ENCODE measurements around the gene DNAH3.
"Not testable (repeated sequence)": the region's sequence is repeated elsewhere in the genome, so short reads cannot be mapped to it uniquely, and the experiment has no call there.

Gene DNAH3

DNA sequence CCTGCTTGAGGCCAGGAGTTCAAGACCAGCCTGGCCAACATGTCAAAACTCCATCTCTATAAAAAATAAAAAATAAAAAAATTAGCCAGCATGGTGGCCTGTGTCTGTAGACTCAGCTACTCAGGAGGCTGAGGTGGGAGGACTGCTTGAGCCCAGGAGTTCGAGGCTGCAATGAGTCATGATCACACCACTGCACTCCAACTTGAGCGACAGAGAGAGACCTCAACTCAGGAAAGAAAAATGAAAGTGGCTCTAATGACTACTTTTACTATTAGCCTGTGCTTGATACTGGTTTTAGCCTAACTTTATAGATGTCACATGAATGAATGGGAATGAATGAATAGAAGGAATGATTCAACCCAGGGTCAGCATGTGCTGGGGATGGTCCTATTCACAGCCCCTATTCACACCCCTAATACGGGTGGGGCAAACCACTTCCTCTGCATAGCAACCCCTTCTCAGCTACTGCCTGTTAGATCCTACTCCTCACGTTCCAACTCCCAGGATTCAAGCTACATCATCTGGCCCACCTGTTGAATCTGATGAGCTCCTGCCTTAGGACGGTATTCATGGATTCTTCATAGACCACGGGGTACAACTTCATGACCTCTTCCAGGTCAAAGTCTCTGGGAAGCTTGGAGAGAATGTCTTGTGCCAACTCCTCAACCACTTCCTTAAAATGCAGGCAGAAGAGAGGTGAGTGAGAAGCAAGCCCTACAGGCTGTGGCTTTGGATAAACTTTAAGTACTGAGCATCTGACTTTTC, 209.6 kb downstream of the DNAH3 start:
- DNase-seq (ENCODE audit: low spot score): no peak

DNA sequence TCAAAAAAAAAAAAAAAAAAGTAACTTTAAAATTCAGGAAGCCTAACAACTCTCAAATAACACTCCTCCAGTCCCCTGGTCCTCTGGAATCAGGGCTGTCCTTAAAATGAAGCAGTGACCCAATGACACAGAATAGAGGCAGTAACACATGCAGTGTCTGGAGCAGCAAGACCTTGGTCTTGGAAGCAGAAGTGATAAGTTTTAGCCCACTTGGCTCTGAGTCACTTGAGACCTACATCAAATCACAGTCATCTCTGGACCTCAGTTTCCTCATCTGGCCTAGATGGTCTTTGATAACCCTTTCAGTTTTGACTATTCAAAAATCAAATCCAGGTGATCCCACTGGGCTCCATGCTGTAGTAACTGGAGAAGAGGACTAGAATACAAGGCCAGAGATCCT, 211.0 kb downstream of the DNAH3 start:
- DNase-seq (ENCODE audit: low spot score): no peak

DNA sequence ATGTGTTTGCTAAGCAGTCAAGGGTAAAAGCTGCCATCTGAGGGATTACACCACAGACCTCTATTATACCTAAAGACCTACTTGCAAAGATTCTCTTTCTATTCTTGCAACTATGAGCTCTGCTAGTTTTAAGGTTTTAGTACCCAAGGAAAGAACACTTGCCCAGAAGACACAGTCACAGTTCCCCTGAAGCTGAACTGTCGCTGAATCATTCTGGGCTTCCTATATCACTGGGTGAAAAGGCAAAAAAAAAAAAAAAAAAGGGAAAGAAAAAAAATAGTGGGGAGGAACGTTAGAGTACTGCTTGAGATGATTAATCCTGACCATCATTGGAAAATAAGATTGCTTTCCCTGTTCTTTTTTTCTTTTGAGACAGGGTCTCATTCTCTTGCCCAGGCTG, 212.2 kb downstream of the DNAH3 start:
- no peak for DNase-seq (ENCODE audit: low spot score)

DNA sequence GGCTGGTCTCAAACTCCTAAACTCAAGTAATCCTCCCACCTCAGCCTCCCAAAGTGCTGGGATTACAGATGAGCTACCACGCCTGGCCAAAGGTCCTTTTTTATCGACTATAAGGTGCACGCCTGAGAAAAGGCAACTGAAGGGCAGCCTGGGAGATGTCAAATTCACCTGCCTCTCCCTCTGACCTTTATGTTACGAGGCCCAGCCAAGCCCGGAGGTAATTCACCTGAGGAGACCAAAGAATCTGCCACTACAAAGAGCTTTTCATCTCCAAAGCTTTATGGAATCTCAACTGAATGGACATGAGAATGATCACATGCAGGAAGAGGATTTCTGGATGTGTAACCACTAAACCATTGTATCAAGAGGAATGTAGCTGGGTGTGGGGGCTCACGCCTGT, 212.9 kb downstream of the DNAH3 start:
- DNase-seq (ENCODE audit: low spot score): no peak

DNA sequence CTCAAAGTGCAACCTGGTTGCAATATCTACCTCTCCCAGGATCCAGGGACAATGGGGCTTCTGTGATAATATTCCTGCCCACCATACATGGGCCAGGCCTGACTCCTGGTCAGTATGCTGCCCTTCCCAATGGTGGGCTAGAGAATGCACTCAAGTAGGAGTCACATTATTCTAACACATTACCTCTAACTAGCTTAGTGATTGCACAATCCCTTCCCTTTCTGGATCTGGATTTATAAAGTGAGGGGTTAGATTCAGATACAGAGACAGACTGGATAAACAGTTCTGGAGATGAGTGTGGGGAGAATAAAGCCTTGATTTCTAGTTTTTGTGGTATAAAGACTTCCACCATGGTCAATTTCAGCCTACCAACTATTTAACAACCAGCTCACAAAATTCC, 217.1 kb downstream of the DNAH3 start:
- no peak for DNase-seq (ENCODE audit: low spot score)

DNA sequence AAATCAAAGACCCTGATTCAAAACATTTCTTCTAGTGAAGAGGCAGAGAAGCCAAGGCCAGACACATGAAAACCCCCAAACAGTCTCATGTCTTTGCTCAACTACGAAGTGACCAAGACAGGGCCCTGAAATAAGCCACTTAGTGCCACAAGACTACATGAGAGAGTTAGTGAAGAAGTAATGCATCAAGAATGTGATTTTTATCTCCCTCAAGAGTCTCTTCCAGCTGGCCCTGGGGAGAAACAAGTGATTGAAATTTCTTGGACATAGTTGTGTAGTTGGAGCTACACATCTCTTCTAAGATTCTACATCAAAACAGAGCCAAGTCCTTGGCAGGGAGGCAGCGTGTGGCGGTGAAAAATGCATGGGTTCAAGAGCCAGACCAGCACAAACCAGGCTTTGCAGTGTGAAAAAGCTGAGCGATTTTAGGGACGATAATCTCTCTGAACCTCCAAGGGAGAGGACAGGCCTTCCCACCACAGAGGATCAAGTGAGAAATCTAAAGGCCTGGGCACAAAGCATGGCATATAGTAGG, 219.5 kb downstream of the DNAH3 start:
- DNase-seq (ENCODE audit: low spot score): no peak

DNA sequence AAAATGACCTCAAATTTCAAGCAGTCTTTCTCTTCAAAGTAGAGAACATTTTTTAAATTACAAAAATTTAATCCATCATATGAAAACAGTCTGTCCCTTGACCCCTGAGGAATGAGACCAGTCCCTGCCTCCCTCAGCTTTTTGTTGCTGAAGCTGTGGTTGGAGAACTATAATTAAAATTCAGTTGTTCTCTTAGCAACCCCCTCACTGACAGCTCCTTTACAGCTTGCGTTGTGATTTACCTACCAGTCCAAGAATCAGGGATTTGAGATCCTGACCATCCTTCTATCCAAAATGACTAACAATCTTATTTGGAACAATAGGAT, 220.3 kb downstream of the DNAH3 start:
- no peak for DNase-seq (ENCODE audit: low spot score)

DNA sequence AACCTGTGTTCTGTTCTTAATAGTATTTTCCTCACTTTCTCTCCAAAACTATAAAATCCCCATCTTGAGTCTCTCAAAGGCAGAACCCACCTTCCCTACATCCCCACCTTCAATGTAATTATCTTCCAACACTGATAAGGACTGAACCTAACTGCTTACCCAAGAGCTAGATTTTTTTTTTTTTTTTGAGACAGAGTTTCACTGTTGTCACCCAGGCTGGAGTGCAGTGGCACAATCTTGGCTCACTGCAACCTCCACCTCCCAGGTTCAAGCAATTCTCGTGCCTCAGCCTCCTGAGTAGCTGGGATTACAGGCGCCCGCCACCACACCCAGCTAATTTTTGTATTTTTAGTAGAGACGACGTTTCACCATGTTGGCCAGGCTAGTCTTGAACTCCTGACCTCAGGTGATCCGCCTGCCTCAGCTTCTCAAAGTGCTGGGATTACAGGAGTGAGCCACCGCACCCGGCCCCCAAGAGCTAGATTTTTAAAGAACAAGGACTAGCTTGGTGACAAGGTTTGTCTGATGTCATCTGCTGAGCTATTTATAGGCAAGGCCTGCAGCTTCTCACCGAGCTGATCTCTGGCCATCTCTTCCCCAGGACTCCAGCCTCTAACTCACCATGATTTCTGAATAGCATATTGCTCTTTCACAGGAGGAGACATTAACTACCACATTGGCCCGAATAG, 220.8 kb downstream of the DNAH3 start:
- DNase-seq (ENCODE audit: low spot score): not testable (repeated sequence)

DNA sequence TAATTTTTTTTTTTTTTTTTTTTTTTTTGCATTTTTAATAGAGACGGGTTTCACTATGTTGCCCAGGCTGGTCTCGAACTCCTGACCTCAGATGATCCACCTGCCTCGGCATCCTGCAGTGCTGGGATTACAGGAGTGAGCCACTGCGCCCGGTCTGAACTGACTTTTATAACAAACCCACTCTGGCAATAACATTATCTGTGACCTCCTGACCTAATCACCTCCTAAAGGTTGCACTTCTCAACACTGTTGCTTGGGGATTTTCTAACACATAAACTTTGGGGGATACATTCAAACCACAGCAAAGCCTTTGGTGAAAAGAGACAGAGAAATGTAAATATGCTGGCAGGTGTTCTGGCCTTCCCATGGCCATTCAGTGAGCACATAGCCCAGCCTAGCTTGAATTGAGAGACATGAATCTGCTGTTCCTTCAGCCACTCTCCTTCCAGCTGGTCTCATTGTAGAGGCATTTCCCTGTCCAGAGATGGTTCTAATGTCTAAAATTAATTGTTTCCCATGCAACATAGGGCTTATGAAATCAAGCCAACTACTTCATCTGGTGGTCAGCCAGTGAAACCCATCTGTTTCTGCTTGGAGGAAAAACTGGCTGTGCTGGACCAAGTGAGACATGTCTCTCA, 221.8 kb downstream of the DNAH3 start:
- no peak for DNase-seq (ENCODE audit: low spot score)

DNA sequence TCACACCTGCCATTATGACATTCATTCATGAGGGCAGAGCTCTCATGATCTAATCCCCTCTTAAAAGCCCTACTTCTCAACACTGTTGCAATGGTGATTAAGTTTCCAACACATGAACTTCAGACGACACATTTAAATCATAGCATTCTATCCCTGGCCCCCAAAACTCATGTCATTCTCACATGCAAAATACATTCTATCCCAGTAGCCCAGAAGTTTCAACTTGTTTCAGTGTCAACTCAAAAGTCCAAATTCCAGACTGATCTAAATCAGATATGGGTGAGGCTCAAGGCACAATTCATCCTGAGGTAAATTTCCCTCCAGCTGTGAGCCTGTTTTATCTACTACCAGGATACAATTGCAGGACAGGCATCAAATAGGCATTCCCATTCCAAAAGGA, 224.9 kb downstream of the DNAH3 start:
- DNase-seq (ENCODE audit: low spot score): no peak

DNA sequence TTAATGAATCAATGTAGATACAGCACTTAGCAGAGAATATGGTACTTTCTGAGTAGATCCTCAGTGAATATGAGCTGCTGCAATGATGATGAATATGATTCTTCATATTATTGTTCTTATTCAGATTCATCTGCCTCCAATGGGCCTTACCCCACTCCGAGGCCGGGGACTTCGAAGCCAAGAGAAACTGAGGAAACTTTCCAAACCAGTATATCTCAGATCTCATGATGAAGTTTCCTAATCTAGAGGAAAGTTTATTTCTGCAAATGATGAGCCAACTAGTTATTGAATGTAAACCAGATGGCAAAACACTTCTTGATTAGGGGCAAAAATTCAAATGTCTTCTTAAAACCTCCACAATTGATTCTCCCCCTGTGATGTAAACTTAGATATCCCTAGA, 226.8 kb downstream of the DNAH3 start:
- DNase-seq (ENCODE audit: low spot score): no peak

DNA sequence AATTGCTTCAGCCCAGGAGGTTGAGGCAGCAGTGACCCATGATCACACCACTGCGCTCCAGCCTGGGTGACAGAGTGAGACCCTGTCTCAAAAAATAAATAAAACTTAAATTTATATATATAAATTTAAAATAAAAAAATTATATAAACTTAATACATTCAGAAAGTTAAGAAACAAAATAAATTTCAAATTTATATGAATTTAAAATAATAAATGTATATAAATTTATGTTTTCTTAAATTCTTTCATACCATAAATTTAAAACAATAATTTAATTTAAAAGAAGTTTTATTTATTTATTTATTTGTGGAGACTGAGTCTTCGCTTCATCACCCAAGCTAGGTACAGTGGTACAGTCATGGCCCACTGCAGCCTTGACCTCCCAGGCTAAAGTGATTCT, 229.8 kb downstream of the DNAH3 start:
- no peak for DNase-seq (ENCODE audit: low spot score)

DNA sequence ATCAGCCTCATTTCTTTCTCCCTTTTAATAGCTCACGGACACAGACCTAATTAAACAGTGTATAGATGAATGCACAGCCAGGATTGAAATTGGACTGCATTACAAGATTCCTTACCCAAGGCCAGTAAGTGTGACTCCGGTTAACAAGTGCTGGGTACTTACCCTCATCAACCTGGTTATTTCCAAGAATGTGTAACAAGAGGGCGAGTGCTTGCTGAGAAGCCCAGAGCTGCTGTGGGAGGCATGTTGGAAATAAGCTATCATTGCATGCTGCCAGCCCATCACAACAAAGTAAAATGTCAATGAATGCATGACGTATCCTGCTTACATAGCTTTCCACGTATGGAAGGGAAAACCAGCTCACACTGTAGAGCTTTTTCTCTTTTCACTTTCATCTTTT, 230.6 kb downstream of the DNAH3 start:
- DNase-seq (ENCODE audit: low spot score): no peak

DNA sequence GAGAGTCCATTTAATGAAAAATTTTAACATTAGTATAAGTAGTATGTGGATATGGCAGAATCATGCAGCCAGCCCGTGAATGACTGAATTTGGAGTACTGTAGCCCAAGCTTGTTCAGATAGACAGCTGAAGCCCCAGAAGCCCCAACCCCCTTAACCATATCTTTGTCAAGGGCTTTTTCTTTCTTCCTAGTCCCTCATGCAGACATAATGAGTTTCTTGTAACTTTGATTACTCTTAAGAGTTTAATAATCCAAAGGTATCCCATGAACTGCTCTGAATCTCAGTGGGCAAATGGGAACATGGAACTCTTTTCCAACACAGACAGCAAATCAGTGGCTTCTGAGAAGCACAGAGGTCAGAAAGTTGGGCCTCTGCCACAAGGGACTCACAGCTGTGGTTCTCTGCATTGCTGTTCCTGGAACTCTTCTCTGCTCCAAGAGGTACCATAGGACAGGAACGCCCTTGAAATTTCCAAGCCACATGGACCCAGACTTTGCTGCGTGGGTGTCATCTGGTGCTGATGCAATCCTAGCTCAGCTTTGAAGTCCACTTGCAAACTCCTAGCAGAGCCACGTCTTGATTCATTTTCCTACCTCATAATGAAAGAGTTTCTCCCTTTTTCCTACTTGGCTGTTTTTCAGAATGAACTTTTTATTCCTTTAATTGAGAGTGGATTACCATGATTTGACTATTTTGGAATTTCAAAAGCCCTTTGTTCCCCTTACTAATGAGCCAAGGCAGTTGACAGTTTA, 232.0 kb downstream of the DNAH3 start:
- DNase-seq (ENCODE audit: low spot score): no peak

DNA sequence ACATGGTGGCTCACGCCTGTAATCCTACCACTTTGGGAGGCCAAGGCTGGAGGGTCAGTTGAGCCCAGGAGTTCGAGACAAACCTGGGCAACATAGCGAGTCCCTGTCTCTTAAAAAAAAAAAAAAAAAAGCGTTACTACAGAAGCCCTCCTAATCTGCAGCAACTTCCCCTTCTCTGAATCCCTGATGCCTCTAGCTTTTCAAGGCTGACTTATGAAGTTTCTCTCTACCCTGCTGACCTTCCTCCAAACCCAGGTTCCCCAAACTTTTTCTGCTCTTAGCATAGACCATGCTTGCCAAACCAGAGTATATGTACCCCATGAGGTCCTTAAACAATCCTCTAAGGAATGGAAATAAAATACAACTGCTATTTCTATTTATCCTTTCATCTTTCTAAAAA, 233.7 kb downstream of the DNAH3 start:
- DNase-seq (ENCODE audit: low spot score): no peak

DNA sequence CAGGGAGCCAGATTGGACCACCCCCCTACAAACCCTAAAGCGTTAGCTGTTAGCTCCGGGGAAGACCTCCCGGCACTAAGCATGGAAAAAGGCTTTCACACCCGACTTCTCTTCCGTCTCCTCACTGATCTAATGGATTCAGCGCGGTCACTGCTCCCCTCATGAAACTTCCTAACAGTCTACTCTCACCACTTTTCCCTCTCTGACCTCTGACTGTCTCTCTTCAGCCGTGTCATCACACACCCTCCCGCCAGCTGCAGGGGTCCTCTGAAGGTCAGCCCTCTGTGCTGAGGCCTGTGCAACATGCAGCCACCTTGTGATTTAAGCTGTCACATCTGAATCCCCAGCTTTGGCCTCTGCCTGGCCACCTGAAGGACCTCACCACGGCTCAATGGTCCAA, 234.4 kb downstream of the DNAH3 start:
- no peak for DNase-seq (ENCODE audit: low spot score)

DNA sequence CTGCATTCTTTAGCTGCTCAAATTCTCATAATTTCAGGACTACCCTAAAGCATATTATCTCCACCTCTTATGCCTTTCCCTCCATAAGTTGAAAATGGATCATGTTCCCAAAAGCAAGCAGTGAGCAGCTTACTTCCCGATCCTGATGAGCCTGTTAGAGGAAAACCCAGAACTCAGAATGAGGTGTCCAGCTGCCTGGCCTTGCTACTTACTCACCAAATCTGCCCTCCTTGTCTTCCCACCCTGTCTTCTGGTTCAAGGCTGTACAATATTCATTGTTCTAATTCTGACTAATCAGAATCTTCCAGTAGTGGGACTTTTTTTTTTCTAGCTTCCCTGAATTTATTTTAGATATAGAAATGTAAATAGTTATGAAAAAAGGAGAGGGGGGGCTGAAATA, 239.3 kb downstream of the DNAH3 start:
- DNase-seq (ENCODE audit: low spot score): no peak

DNA sequence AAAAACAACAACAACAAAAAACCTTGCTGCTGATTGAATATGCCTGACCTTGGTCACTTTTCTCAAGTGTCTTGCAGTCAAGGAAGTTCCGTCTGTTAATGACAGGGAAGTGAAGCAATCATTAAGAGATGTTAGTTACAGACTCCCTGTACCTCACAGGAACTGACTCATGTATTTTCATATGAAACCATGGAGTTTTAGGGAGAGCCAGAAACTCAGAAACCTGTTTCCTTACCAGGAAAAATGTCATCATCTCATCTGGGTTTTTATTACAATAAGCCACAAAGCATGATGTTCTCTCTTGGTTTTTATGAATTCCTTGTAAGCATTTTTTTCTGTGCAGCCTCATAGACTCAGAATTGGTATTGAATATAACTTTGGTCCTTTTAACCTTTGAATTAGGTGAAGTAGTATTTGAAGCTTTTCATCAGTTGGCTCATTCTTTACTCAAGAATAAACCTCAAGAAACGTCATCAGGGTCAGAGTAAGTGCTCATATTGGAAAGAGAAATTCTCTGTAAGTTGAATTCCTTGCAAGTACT, 239.8 kb downstream of the DNAH3 start:
- DNase-seq (ENCODE audit: low spot score): no peak

DNA sequence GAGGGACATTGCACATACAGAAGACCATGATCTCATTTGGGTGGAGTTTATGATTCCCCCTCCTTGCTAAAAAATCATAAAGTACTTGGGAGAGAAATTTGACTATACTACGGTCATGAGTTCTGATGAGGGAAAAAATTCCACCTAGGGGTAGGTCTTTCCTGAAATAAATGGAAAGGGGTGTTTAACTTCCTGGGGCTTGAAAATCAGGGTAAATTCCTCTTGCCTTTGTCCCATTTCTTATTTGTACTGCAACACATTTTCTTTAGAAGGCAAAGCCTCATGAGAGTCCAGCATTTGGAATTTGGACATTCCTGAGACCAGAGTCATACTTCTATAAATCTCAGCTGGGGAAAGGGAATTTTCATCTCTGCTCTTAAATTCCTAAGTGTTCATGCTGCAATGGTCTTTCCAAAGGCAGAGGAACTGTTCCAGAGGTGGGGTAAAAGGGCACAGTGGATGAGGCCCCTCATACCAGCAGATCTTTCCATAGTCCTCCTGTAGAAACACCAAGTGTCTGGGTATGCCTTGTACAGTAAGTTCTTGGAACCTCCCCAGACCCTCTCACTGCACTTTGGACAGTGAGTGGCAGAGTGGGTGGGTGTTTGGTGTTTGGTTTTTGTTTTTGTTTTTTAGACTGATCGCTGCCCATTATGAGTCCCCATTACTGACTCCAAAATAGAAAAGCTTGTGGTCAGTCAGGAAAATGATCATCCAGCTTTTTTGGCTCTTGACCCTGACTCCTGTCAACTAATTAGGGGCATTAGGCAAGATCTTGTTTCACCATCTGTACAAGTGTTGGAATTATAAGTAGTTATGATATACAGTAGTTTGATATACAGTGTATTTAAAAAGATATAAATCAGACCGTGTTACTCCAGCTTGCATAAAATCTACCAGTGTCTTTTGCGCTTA, 244.0 kb downstream of the DNAH3 start:
- no peak for DNase-seq (ENCODE audit: low spot score)

DNA sequence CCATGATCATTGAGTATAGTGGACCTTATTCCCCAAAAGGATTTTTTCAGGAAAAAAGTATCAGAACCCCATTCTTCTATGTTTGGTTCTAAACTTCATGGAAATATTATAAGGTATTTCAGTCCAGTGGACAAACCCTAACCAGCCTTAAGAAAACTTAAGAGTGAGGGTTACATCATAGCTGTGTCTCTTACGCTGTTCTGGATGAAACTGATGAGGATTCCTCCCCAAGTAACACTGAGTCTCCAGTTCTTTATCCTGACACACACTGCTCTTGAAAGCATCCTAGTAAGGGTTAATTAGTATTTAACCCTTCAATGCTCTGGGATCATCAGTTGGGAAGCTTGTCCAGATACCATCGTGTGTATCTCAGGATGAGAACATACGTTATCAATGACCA, 245.1 kb downstream of the DNAH3 start:
- no peak for DNase-seq (ENCODE audit: low spot score)

DNA sequence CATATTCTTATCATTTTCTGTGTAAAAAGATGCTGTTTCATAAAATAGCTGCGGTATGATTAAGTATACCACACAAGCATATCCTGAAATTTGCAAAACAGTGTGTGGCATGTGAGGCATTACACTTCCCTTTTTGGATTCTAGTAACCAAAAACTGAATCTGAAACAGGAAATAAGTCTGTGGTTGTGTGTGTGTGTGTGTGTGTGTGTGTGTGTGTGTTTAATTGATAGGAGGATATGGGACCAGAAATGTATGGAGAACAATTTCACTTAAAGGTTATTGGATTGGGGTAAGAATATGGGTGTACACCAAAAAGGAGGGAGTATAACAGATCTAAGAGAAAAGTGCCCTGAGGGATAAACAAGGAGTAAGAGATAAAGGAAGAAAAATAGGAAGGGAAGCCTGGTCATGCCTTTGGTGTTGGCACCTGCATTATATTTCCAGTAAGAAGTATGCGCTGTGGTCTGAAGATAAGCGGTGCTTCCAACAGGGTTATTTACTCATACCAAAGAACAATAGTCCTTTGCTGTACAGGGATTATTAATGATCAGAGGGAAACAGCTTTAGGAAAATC, 246.1 kb downstream of the DNAH3 start:
- no peak for DNase-seq (ENCODE audit: low spot score)
